Erythroblast (primary cell): ENCODE measurements around the gene SLC49A4.

ENCODE experiments used
- GATA1 ChIP-seq: IDR thresholded peaks from 2 replicates; pipeline ENCODE4 v1.6.1; 2011; ENCODE audit warnings: low read depth, mild to moderate bottlenecking, control low read depth, low read length, moderate library complexity
- POLR2A ChIP-seq: IDR thresholded peaks from 2 replicates; pipeline ENCODE4 v1.6.1; 2011; ENCODE audit warnings: mild to moderate bottlenecking, low read length

- TF ChIP-seq POLR2A (no peak), GATA1 (no peak)
Observed at GRCh38 chr3:122902326-122902725, 107.5 kb downstream of the SLC49A4 start.
